Loucy (cell line): ENCODE results near the gene NDUFA3.

Experiments
- EZH2phosphoT487 ChIP-seq: fragments of 200-600 bp; IDR thresholded peaks from 2 replicates; pipeline ENCODE4 v1.6.1; 2018; ENCODE audit warnings: antibody characterized with exemption, mild to moderate bottlenecking, moderate library complexity, borderline replicate concordance
- TF ChIP-seq, protein P1 (sequence below): fragments of 200-600 bp; sonication (generic); conservative IDR thresholded peaks from 2 replicates; pipeline ENCODE4 v1.5.1; 2014; ENCODE audit warnings: mild to moderate bottlenecking, antibody characterized with exemption, low read length

DNA sequence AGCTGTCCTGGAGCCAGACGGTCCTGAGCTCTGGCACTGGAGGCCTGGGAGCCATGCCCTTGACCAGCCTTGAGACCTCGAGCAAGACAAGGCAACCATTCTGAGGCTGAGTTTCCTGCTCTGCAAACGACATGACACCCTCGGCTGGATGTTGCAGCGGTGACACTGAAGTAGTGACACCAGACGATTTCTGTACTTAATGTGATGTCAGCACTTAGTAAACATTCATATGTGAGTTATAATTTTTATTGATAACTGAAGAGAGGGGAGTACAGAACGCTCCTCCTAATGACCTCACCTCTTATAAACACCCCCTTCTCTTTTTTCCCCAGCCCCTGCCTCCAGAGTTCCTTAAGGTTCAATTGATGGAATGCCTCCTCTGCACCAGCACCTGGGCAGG, 5.8 kb downstream of the NDUFA3 start:
- TF ChIP-seq, protein P1, sequence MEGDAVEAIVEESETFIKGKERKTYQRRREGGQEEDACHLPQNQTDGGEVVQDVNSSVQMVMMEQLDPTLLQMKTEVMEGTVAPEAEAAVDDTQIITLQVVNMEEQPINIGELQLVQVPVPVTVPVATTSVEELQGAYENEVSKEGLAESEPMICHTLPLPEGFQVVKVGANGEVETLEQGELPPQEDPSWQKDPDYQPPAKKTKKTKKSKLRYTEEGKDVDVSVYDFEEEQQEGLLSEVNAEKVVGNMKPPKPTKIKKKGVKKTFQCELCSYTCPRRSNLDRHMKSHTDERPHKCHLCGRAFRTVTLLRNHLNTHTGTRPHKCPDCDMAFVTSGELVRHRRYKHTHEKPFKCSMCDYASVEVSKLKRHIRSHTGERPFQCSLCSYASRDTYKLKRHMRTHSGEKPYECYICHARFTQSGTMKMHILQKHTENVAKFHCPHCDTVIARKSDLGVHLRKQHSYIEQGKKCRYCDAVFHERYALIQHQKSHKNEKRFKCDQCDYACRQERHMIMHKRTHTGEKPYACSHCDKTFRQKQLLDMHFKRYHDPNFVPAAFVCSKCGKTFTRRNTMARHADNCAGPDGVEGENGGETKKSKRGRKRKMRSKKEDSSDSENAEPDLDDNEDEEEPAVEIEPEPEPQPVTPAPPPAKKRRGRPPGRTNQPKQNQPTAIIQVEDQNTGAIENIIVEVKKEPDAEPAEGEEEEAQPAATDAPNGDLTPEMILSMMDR: no peak
- no peak for TF ChIP-seq EZH2phosphoT487
